Activated CD8-positive, alpha-beta memory T cell treated with anti-CD3 and anti-CD28 coated beads, Interleukin-2, amount 50 U/mL, for 1 hour (primary cell): ENCODE measurements around the gene TCF19.
A peak's percentile ranks its signal among the peaks of the same experiment; 100 is the strongest.

Source experiments
- DNase-seq: peaks from one replicate; pipeline ENCODE4 v3.0.0-alpha.2; 2020; ENCODE audit errors: extremely low read depth

Gene TCF19

GRCh38 chr6:31128093-31128676 is 30.2 kb upstream of the TCF19 start:
- peak; percentile 27 for DNase-seq

GRCh38 chr6:31129130-31129529 is 29.3 kb upstream of the TCF19 start:
- no peak for DNase-seq

GRCh38 chr6:31130751-31131150 is 27.6 kb upstream of the TCF19 start:
- no peak for DNase-seq

- no peak for DNase-seq
Measured at GRCh38 chr6:31131595-31131994, 26.8 kb upstream of the TCF19 start.

- no peak for DNase-seq
Measured at GRCh38 chr6:31132806-31133205, 25.6 kb upstream of the TCF19 start.

GRCh38 chr6:31135710-31136109 is 22.7 kb upstream of the TCF19 start:
- DNase-seq = no peak

GRCh38 chr6:31138982-31139381 is 19.4 kb upstream of the TCF19 start, which contains the start of gene PSORS1C2:
Gene PSORS1C2, minus strand, starts transcription at chr6:31139066. Its CDS starts 40 bp downstream, at chr6:31139026.
- no peak for DNase-seq

- DNase-seq = no peak
Measured at GRCh38 chr6:31139599-31139998, 18.8 kb upstream of the TCF19 start.

GRCh38 chr6:31140643-31141042 is 17.7 kb upstream of the TCF19 start:
- DNase-seq = no peak

GRCh38 chr6:31142361-31142761 is 16.0 kb upstream of the TCF19 start:
- no peak for DNase-seq

- no peak for DNase-seq
Measured at GRCh38 chr6:31143148-31143547, 15.2 kb upstream of the TCF19 start.

GRCh38 chr6:31144296-31144969 is 14.0 kb upstream of the TCF19 start:
- no peak for DNase-seq

- no peak for DNase-seq
Measured at GRCh38 chr6:31144970-31145340, 13.4 kb upstream of the TCF19 start.

GRCh38 chr6:31145386-31145785 is 13.0 kb upstream of the TCF19 start:
- DNase-seq = no peak

GRCh38 chr6:31149827-31150447 is 8.5 kb upstream of the TCF19 start:
- no peak for DNase-seq

- no peak for DNase-seq
Measured at GRCh38 chr6:31152781-31153180, 5.6 kb upstream of the TCF19 start.

- no peak for DNase-seq
Measured at GRCh38 chr6:31154436-31154835, 4.0 kb upstream of the TCF19 start.

GRCh38 chr6:31156641-31157040 is 1.7 kb upstream of the TCF19 start:
- no peak for DNase-seq

- no peak for DNase-seq
Measured at GRCh38 chr6:31157513-31158139, 763 bp upstream of the TCF19 start, which contains the start of gene CCHCR1. Gene CCHCR1, minus strand, starts transcription at chr6:31157802. Its CDS starts 202 bp downstream, at chr6:31157600.

- DNase-seq = no peak
Measured at GRCh38 chr6:31158863-31159855, 770 bp downstream of the TCF19 start.
